Activated naive CD4-positive, alpha-beta T cell treated with anti-CD3 and anti-CD28 coated beads, Interleukin-2, amount 50 U/mL, for 16 hours (primary cell): Measurements from ENCODE around the gene REEP1.
A peak's percentile ranks its signal among the peaks of the same experiment; 100 is the strongest.
"Not testable (repeated sequence)": the region's sequence is repeated elsewhere in the genome, so short reads cannot be mapped to it uniquely, and the experiment has no call there.

ENCODE experiments used
- DNase-seq: peaks from one replicate; pipeline ENCODE4 v3.0.0-alpha.2; 2020

Gene REEP1

GRCh38 chr2:86239326-86239725, 98.1 kb downstream of the REEP1 start:
- no peak for DNase-seq

- DNase-seq, result peak; percentile 63
Observed at GRCh38 chr2:86238354-86238753, 99.1 kb downstream of the REEP1 start.

- no peak for DNase-seq
Observed at GRCh38 chr2:86237172-86237571, 100.3 kb downstream of the REEP1 start.

- DNase-seq, result no peak
Observed at GRCh38 chr2:86235196-86235980, 102.0 kb downstream of the REEP1 start.

GRCh38 chr2:86234563-86235131, 102.8 kb downstream of the REEP1 start:
- no peak for DNase-seq

- DNase-seq, result no peak
Observed at GRCh38 chr2:86233436-86233835, 104.0 kb downstream of the REEP1 start.

GRCh38 chr2:86232910-86233309, 104.5 kb downstream of the REEP1 start:
- DNase-seq, result no peak

GRCh38 chr2:86232373-86232784, 105.0 kb downstream of the REEP1 start:
- no peak for DNase-seq

- no peak for DNase-seq
Observed at GRCh38 chr2:86231680-86232372, 105.6 kb downstream of the REEP1 start.

- no peak for DNase-seq
Observed at GRCh38 chr2:86230961-86231360, 106.5 kb downstream of the REEP1 start.

- no peak for DNase-seq
Observed at GRCh38 chr2:86229221-86229620, 108.2 kb downstream of the REEP1 start.

GRCh38 chr2:86228574-86228973, 108.9 kb downstream of the REEP1 start:
- not testable (repeated sequence) for DNase-seq

GRCh38 chr2:86227685-86228084, 109.7 kb downstream of the REEP1 start:
- DNase-seq, result no peak

GRCh38 chr2:86226636-86227520, 110.5 kb downstream of the REEP1 start:
- DNase-seq, result no peak

- DNase-seq, result no peak
Observed at GRCh38 chr2:86226070-86226469, 111.4 kb downstream of the REEP1 start.

GRCh38 chr2:86225581-86225980, 111.8 kb downstream of the REEP1 start:
- peak; percentile 65 for DNase-seq

- DNase-seq, result no peak
Observed at GRCh38 chr2:86224645-86225355, 112.6 kb downstream of the REEP1 start.

GRCh38 chr2:86223927-86224560, 113.4 kb downstream of the REEP1 start:
- no peak for DNase-seq

GRCh38 chr2:86223140-86223926, 114.1 kb downstream of the REEP1 start:
- no peak for DNase-seq

- peak; percentile 64 for DNase-seq
Observed at GRCh38 chr2:86221066-86221684, 116.3 kb downstream of the REEP1 start.
